Keratinocyte (primary cell): ENCODE measurements around the gene KLC3. TPM values are rescaled to one million over a fixed set of nuclear protein-coding genes. Genes with fewer than 3 reads are reported as not detected.

Experiments
- DNase-seq: peaks from one replicate; pipeline ENCODE4 v3.0.0-alpha.2; 2011; ENCODE audit warnings: low read depth, missing footprints, low spot score
- FAIRE-seq: peaks from 2 replicates; lab custom pipeline; 2011; peaks lifted over from hg19 to GRCh38; lab: Jason Lieb, UNC
- H2AFZ ChIP-seq: 2 replicates; pipeline ENCODE4 v1.6.0; 2012; ENCODE audit warnings: low read length, control low read depth, inconsistent platforms; ENCODE audit not compliant: control insufficient read depth
- H3K27ac ChIP-seq: 2 replicates; pipeline ENCODE4 v1.5.1; 2011; ENCODE audit warnings: low read length; ENCODE audit not compliant: control insufficient read depth, insufficient read depth
- H3K27me3 ChIP-seq: 3 replicates; pipeline ENCODE4 v1.6.0; 2011; ENCODE audit warnings: low read length; ENCODE audit not compliant: control insufficient read depth, insufficient read depth; ENCODE audit errors: extremely low read depth
- H3K36me3 ChIP-seq, 2 experiments: 2 replicates in 1 of 2; 3 replicates in 1 of 2; pipeline ENCODE4 v1.5.1; 2011; ENCODE audit warnings: low read length in 2 of 2, mild to moderate bottlenecking in 1 of 2; ENCODE audit not compliant: control insufficient read depth in 2 of 2, insufficient read depth in 2 of 2; ENCODE audit errors: extremely low read depth in 1 of 2
- H3K4me1 ChIP-seq: 3 replicates; pipeline ENCODE4 v1.5.1; 2011; ENCODE audit warnings: low read length; ENCODE audit not compliant: control insufficient read depth, insufficient read depth; ENCODE audit errors: extremely low read depth
- H3K4me2 ChIP-seq: 3 replicates; pipeline ENCODE4 v1.6.0; 2011; ENCODE audit warnings: low read depth, low read length; ENCODE audit not compliant: control insufficient read depth, insufficient read depth; ENCODE audit errors: extremely low read depth
- H3K4me3 ChIP-seq, 3 experiments: fragments of 200-600 bp in 1 of 3; sonication (generic) in 1 of 3; 2 replicates in 2 of 3; 3 replicates in 1 of 3; pipeline ENCODE4 v1.5.1; 2011 to 2016; ENCODE audit warnings: low read length in 3 of 3, mild to moderate bottlenecking in 3 of 3, control low read depth in 2 of 3, inconsistent platforms in 1 of 3, low read depth in 1 of 3, mixed read lengths in 1 of 3, mixed run types in 1 of 3, moderate library complexity in 1 of 3; ENCODE audit not compliant: control insufficient read depth in 2 of 3, insufficient read depth in 2 of 3; ENCODE audit errors: extremely low read depth in 1 of 3
- H3K79me2 ChIP-seq: 2 replicates; pipeline ENCODE4 v1.6.0; 2012; ENCODE audit warnings: low read length; ENCODE audit not compliant: control insufficient read depth, insufficient read depth
- H3K9ac ChIP-seq: 3 replicates; pipeline ENCODE4 v1.6.0; 2011; ENCODE audit warnings: low read length; ENCODE audit not compliant: control insufficient read depth, insufficient read depth; ENCODE audit errors: extremely low read depth
- H3K9me1 ChIP-seq: 3 replicates; pipeline ENCODE4 v1.6.0; 2011; ENCODE audit warnings: low read length; ENCODE audit not compliant: control insufficient read depth, insufficient read depth; ENCODE audit errors: extremely low read depth
- H3K9me3 ChIP-seq: 2 replicates; pipeline ENCODE4 v1.5.1; 2012; ENCODE audit warnings: low read depth, low read length; ENCODE audit not compliant: control insufficient read depth
- H4K20me1 ChIP-seq: 3 replicates; pipeline ENCODE4 v1.6.0; 2011; ENCODE audit warnings: low read length; ENCODE audit not compliant: control insufficient read depth, insufficient read depth; ENCODE audit errors: extremely low read depth
- EZH2 ChIP-seq: IDR thresholded peaks from one replicate; pipeline ENCODE4 v1.6.1; 2012; ENCODE audit warnings: inconsistent platforms, mild to moderate bottlenecking, low read length, moderate library complexity
- dilution Hi-C: fragments of 300-500 bp; cut with MboI; formaldehyde crosslinking; loops from one replicate; pipeline ENCODE4 v1.7.0; 2020; ENCODE audit warnings: low sequenced_read_pairs; ENCODE audit not compliant: extremely low pct_ligation_motif_present
- polyA minus RNA-seq, 3 experiments: library from RNA; depleted of rRNA, polyadenylated mRNA; stranded (reverse); fragments of >200 nt; gene quantifications; 1 replicate in 1 of 3; 2 replicates in 1 of 3; 3 replicates in 1 of 3; pipeline ENCODE4 v1.2.3, GENCODE V29; 2011
- polyA plus RNA-seq, 5 experiments: library from polyadenylated mRNA; depleted of rRNA in 3 of 5; stranded (reverse) in 3 of 5; stranded (forward) in 1 of 5; unstranded in 1 of 5; fragments of >200 nt; gene quantifications; 1 replicate in 1 of 5; 2 replicates in 3 of 5; 3 replicates in 1 of 5; pipeline versions ENCODE4 v1.2.1 to v1.2.3, GENCODE V29; 2011 to 2012; ENCODE audit warnings: missing spikeins in 2 of 5, low read depth in 1 of 5, low replicate concordance in 1 of 5
- TF ChIP-seq, protein P1 (sequence below), 3 experiments: IDR thresholded peaks in 1 of 3; conservative IDR thresholded peaks in 1 of 3; optimal IDR thresholded peaks in 1 of 3; 2 replicates in 2 of 3; 3 replicates in 1 of 3; pipeline versions ENCODE3 to v1.5.1; 2011; ENCODE audit warnings: low read length in 3 of 3, mild to moderate bottlenecking in 3 of 3, moderate library complexity in 2 of 3, control low read depth in 1 of 3, inconsistent platforms in 1 of 3; ENCODE audit not compliant: insufficient read depth in 2 of 3; ENCODE audit errors: extremely low read depth in 1 of 3

The KLC3 gene
- 14.7 to 27.9 TPM (median 15.3 TPM) in 3 replicates for polyA plus RNA-seq
- polyA plus RNA-seq (2011; ENCODE audit: low read depth), result 59.9 TPM
- 7.2 and 22.3 TPM in 2 replicates for polyA plus RNA-seq (2011; cell fraction: cytosol; rRNA removed)
- 12.1 and 18.4 TPM in 2 replicates for polyA plus RNA-seq (2011; cell fraction: nucleus; rRNA removed)
- polyA plus RNA-seq (2012; ENCODE audit: low replicate concordance), result 35.8 and 57.4 TPM in 2 replicates
- polyA minus RNA-seq, result 6.2 to 11.3 TPM (median 10.3 TPM) in 3 replicates
- polyA minus RNA-seq (2011; cell fraction: cytosol; rRNA and poly(A)+ RNA removed), result 31.7 TPM
- polyA minus RNA-seq (2011; cell fraction: nucleus; rRNA and poly(A)+ RNA removed), result 7.8 and 10.4 TPM in 2 replicates

DNA sequence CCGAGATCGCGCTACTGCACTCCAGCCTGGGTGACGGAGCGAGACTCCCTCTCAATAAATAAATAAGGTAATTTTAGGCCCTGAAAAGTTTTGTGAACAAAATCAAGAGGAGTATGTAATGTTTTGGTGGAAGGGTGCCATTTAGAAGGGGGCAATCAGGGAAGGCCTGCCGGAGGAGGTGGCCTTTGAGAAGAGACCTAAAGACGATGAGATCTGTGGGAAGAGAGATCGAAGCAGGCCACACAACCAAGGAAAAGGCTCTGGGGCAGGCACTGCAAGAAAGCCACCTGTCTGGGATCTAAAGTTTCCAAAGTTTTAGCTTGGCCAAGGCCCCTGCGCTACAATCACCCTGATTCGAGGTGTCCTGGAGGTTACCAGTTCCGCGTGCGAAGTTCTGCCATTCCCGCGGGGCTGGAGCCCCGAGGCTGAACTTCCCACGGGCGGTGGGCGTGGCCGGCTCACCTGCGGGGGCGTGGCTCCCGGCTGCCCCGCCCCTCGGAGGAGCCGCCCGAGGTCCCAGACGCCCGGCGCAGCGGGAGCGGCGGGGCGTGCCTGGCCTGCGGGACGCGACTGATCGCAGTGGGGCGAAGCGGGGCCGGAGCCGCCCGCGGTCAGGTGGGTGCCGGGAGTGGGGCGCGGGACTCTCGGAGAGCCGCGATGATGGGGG, at the start of gene KLC3:
TSS of gene KLC3 (plus strand) at position 519 of the 667 bp plus-strand sequence. CDS start 4,792 bp downstream, outside the sequence.
- Histone ChIP-seq H4K20me1 (no peaks in the 10 kb centered on the region), H3K27ac (peak within 1 kb of the TSS; percentile 52), H3K4me2 (peak within 1 kb of the TSS; percentile 99), H3K36me3 (no peaks in the 10 kb centered on the region), H3K9me3 (no peaks in the 10 kb centered on the region), H3K27me3 (no peaks in the 10 kb centered on the region), H3K9me1 (no peaks in the 10 kb centered on the region), H3K4me1 (peaks cover 26% of the 10 kb centered on the region), H3K9ac (peak within 1 kb of the TSS; percentile 86), H3K79me2 (peaks cover 18% of the 10 kb centered on the region), H3K4me3 (peak within 1 kb of the TSS; percentile 82 to 98 (median 83)), H2AFZ (peak within 1 kb of the TSS; percentile 83)
- TF ChIP-seq, protein P1, sequence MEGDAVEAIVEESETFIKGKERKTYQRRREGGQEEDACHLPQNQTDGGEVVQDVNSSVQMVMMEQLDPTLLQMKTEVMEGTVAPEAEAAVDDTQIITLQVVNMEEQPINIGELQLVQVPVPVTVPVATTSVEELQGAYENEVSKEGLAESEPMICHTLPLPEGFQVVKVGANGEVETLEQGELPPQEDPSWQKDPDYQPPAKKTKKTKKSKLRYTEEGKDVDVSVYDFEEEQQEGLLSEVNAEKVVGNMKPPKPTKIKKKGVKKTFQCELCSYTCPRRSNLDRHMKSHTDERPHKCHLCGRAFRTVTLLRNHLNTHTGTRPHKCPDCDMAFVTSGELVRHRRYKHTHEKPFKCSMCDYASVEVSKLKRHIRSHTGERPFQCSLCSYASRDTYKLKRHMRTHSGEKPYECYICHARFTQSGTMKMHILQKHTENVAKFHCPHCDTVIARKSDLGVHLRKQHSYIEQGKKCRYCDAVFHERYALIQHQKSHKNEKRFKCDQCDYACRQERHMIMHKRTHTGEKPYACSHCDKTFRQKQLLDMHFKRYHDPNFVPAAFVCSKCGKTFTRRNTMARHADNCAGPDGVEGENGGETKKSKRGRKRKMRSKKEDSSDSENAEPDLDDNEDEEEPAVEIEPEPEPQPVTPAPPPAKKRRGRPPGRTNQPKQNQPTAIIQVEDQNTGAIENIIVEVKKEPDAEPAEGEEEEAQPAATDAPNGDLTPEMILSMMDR (optimal IDR thresholded peaks at IDR 0.05 in 1 of 3, IDR thresholded peaks at IDR 0.05 in 1 of 3, conservative IDR thresholded peaks at IDR 0.05 in 1 of 3; ENCODE audit: extremely low read depth in 1 of 3, insufficient read depth in 2 of 3, low read length in 3 of 3), result no peak
- TF ChIP-seq EZH2, result no peak
- DNase-seq, result no peak
- no peak for FAIRE-seq
- dilution Hi-C loops, result no loop called here

DNA sequence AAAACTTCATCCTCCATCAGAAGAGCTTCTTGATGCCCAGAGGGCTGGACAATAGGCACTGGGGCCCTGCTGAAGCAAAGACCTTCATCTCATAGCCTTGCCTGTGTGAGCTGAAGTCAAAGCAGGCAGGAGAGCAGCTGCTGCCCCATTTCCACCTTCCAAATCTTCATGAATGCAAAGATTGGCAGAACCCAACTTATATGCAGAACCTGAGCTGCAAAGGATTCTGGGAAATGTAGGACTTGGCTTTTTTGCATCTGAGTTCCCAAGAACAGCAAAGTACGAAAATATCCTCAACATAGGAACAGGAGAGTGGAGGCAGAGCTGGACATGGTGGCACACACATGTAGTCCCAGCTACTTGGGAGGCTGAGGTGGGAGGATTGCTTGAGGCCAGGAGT, 48.7 kb upstream of the KLC3 start:
- no peak for TF ChIP-seq EZH2
- TF ChIP-seq, protein P1 (optimal IDR thresholded peaks at IDR 0.05 in 1 of 3, IDR thresholded peaks at IDR 0.05 in 1 of 3, conservative IDR thresholded peaks at IDR 0.05 in 1 of 3; ENCODE audit: extremely low read depth in 1 of 3, insufficient read depth in 2 of 3, low read length in 3 of 3), result no peak
- H3K4me1 ChIP-seq, result peaks cover 3% of the 10 kb centered on the region
- no peak overlapping the region for H3K9ac ChIP-seq
- no peaks in the 10 kb centered on the region for H3K9me3 ChIP-seq
- no peaks in the 10 kb centered on the region for H4K20me1 ChIP-seq
- H3K9me1 ChIP-seq, result no peaks in the 10 kb centered on the region
- dilution Hi-C loops, result no loop called here
- H3K27ac ChIP-seq, result no peak overlapping the region
- no peak overlapping the region for H3K4me2 ChIP-seq
- H2AFZ ChIP-seq, result no peak overlapping the region
- H3K36me3 ChIP-seq, result peaks cover 26 to 29% of the 10 kb centered on the region in 2 experiments
- DNase-seq, result no peak
- H3K4me3 ChIP-seq, result no peak overlapping the region
- FAIRE-seq, result no peak
- no peaks in the 10 kb centered on the region for H3K27me3 ChIP-seq
- no peaks in the 10 kb centered on the region for H3K79me2 ChIP-seq
